Left ventricle myocardium superior (tissue), 1 donor: Measurements from ENCODE around the gene RUSC2. TPM values are rescaled to one million over a fixed set of nuclear protein-coding genes. Genes with fewer than 3 reads are reported as not detected.

Source experiments
- ATAC-seq: fragments of 200-7000 bp; cut with Tn5 transposase; one replicate; pipeline ENCODE4 v1.9.1; 2020; ENCODE audit warnings: mild to moderate bottlenecking, moderate library complexity
- DNase-seq: peaks from one replicate; pipeline ENCODE4 v3.0.0-alpha.2; 2020
- intact Hi-C: fragments of 100-400 bp; cut with micrococcal nuclease; formaldehyde crosslinking; loops from one replicate; pipeline ENCODE4 v1.11.0; 2022
- long read RNA-seq: library from polyadenylated mRNA; unstranded; transcript quantifications from one replicate; pipeline ENCODE4 v2.0.0, GENCODE V29; 2021
- total RNA-seq: library from RNA; stranded (reverse); fragmentation: NEBNext Ultra II Directional; extraction: Animal tissue kit (Norgen Biotek cat#: 25700); gene quantifications from one replicate; pipeline ENCODE4 v1.2.1, GENCODE V29; 2021
- donor health status: DM: no; HTN: yes; CAD: no; lungs with severe emphysema.

Gene RUSC2
- total RNA-seq = 30.3 TPM
- long read RNA-seq, partial matches to known transcripts = 7 of 9 reads
- long read RNA-seq, other reads (novel, unspliced or antisense) = 2 of 9 reads

- DNase-seq (peak; percentile 92), ATAC-seq (peak; percentile 87)
- intact Hi-C loops = loop anchor here (5.0 kb wide), 1 partner anchor 63 kb away; no protein-coding TSS in a partner anchor
Measured at GRCh38 chr9:35489313-35490154, at the start of gene RUSC2. Gene RUSC2 (plus strand): TSS chr9:35490111. CDS start chr9:35546522, 56,411 bp downstream.

- DNase-seq (no peak), ATAC-seq (no peak)
- intact Hi-C loops = no loop called here
Measured at GRCh38 chr9:35446012-35446411, 43.9 kb upstream of the RUSC2 start.

GRCh38 chr9:35448496-35448895, 41.4 kb upstream of the RUSC2 start:
- DNase-seq (no peak), ATAC-seq (no peak)
- intact Hi-C loops = no loop called here

GRCh38 chr9:35452481-35452880, 37.4 kb upstream of the RUSC2 start:
- DNase-seq = no peak
- ATAC-seq = no peak
- intact Hi-C loops = no loop called here

GRCh38 chr9:35453786-35454185, 36.1 kb upstream of the RUSC2 start:
- intact Hi-C loops = no loop called here
- DNase-seq = no peak
- no peak for ATAC-seq

GRCh38 chr9:35464141-35465025, 25.5 kb upstream of the RUSC2 start:
- ATAC-seq (no peak), DNase-seq (no peak)
- intact Hi-C loops = no loop called here

- intact Hi-C loops = loop anchor here (10.0 kb wide), 2 partner anchors 166 to 356 kb away; partner anchors contain the start of gene ATOSB
- ATAC-seq = no peak
- DNase-seq = no peak
Measured at GRCh38 chr9:35470340-35470739, 19.6 kb upstream of the RUSC2 start.

- ATAC-seq (no peak), DNase-seq (no peak)
- intact Hi-C loops = loop anchor here (10.0 kb wide), 2 partner anchors 166 to 356 kb away; partner anchors contain the start of gene ATOSB
Measured at GRCh38 chr9:35470894-35471293, 19.0 kb upstream of the RUSC2 start.

- ATAC-seq (no peak), DNase-seq (no peak)
- intact Hi-C loops = loop anchor here (5.0 to 10.0 kb wide), 3 partner anchors 76 to 362 kb away; partner anchors contain the start of gene ATOSB
Measured at GRCh38 chr9:35476596-35476995, 13.3 kb upstream of the RUSC2 start.

- peak; percentile 43 for DNase-seq
- peak; percentile 97 for ATAC-seq
Measured at GRCh38 chr9:35477211-35477855, 12.6 kb upstream of the RUSC2 start.

GRCh38 chr9:35478871-35479270, 11.0 kb upstream of the RUSC2 start:
- ATAC-seq (no peak), DNase-seq (no peak)
- intact Hi-C loops = loop anchor here (5.0 to 10.0 kb wide), 3 partner anchors 73 to 364 kb away; partner anchors contain the start of gene ATOSB

More at GRCh38 chr9:35477211-35477855, 12.6 kb upstream of the RUSC2 start:
- intact Hi-C loops = loop anchor here (5.0 to 10.0 kb wide), 3 partner anchors 75 to 363 kb away; partner anchors contain the start of gene ATOSB

- DNase-seq = no peak
- peak; percentile 58 for ATAC-seq
- intact Hi-C loops = no loop called here
Measured at GRCh38 chr9:35481347-35481975, 8.4 kb upstream of the RUSC2 start.

- no peak for ATAC-seq
Measured at GRCh38 chr9:35482071-35482470, 7.8 kb upstream of the RUSC2 start.

GRCh38 chr9:35484406-35484805, 5.5 kb upstream of the RUSC2 start:
- no peak for ATAC-seq
- intact Hi-C loops = no loop called here

More at GRCh38 chr9:35482071-35482470, 7.8 kb upstream of the RUSC2 start:
- intact Hi-C loops = no loop called here
- DNase-seq = no peak

GRCh38 chr9:35487081-35487480, 2.8 kb upstream of the RUSC2 start:
- intact Hi-C loops = no loop called here
- DNase-seq (no peak), ATAC-seq (no peak)

More at GRCh38 chr9:35484406-35484805, 5.5 kb upstream of the RUSC2 start:
- DNase-seq = no peak

- ATAC-seq = no peak
- intact Hi-C loops = no loop called here
- DNase-seq = no peak
Measured at GRCh38 chr9:35488021-35488420, 1.9 kb upstream of the RUSC2 start.

- ATAC-seq (no peak), DNase-seq (no peak)
- intact Hi-C loops = no loop called here
Measured at GRCh38 chr9:35488566-35489312, 1.2 kb upstream of the RUSC2 start.
